ENCODE measurements around the gene SERPIND1.

Gene SERPIND1

DNA sequence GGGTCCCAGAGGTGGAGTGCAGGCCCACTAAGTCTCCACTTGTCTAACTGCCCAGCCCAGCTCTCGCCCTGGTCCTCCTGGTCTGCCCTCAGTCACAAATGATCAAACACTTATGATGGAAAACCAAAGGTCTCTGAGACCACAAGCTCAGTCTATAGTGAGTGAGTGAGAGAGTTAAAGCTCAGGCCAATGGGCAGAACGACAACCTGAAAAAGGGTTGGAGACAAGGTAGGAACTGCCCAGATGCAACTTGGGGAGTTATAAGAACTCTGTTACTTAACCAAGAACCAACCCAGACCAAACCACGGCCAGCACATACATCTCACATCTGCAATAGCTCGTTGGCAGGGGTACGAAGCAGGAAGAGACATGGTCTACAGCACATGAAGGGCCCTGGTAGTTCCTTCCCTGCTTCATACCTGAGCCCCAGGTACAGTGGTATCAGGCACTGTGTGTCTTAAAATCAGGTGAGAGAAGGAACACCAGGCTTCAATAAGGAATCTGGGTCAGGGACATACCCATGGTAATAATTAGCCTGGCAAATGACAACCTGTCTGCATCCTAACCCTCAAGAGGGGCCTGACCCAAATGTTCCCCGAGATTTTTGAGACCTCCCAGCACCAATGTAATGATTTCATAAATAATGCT, 35.7 kb downstream of the SERPIND1 start:
- no peaks in the 10 kb centered on the region for H3K79me2 ChIP-seq (ENCODE audit: control insufficient read depth, low read length)
- H3K4me1 ChIP-seq (ENCODE audit: control insufficient read depth, low read length) = no peaks in the 10 kb centered on the region
- no peaks in the 10 kb centered on the region for H3K9me2 ChIP-seq (replicated peaks; ENCODE audit: control insufficient read depth, low read length)
- H3K27me3 ChIP-seq (ENCODE audit: control insufficient read depth, low read length) = no peaks in the 10 kb centered on the region
- no peak overlapping the region for H3K27ac ChIP-seq (ENCODE audit: low read depth, low read length)
- H3K4me3 ChIP-seq (ENCODE audit: low read length) = no peak overlapping the region
- no peak overlapping the region for H3K4me2 ChIP-seq (ENCODE audit: low read length)
- H4K20me1 ChIP-seq (ENCODE audit: control insufficient read depth, insufficient read depth, low read depth, low read length) = no peaks in the 10 kb centered on the region
- peaks cover 63% of the 10 kb centered on the region for H3K36me3 ChIP-seq (ENCODE audit: control insufficient read depth, low read length)
- no peaks in the 10 kb centered on the region for H3K9me3 ChIP-seq (ENCODE audit: control insufficient read depth, insufficient read depth, low read length)
- TF ChIP-seq, protein P1, sequence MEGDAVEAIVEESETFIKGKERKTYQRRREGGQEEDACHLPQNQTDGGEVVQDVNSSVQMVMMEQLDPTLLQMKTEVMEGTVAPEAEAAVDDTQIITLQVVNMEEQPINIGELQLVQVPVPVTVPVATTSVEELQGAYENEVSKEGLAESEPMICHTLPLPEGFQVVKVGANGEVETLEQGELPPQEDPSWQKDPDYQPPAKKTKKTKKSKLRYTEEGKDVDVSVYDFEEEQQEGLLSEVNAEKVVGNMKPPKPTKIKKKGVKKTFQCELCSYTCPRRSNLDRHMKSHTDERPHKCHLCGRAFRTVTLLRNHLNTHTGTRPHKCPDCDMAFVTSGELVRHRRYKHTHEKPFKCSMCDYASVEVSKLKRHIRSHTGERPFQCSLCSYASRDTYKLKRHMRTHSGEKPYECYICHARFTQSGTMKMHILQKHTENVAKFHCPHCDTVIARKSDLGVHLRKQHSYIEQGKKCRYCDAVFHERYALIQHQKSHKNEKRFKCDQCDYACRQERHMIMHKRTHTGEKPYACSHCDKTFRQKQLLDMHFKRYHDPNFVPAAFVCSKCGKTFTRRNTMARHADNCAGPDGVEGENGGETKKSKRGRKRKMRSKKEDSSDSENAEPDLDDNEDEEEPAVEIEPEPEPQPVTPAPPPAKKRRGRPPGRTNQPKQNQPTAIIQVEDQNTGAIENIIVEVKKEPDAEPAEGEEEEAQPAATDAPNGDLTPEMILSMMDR (IDR thresholded peaks at IDR 0.05; ENCODE audit: low read depth, low read length, poor library complexity, severe bottlenecking) = no peak
- no peak for TF ChIP-seq EZH2phosphoT487 (IDR thresholded peaks at IDR 0.05; ENCODE audit: borderline replicate concordance, low read length)
- H3F3A ChIP-seq (ENCODE audit: control insufficient read depth, insufficient read depth) = no peaks in the 10 kb centered on the region

- TF ChIP-seq EZH2phosphoT487 (IDR thresholded peaks at IDR 0.05; ENCODE audit: borderline replicate concordance, low read length) = no peak
- TF ChIP-seq, protein P1 (IDR thresholded peaks at IDR 0.05; ENCODE audit: low read depth, low read length, poor library complexity, severe bottlenecking) = no peak
- Histone ChIP-seq H3K27me3 (ENCODE audit: control insufficient read depth, low read length) (no peaks in the 10 kb centered on the region), H3K9me2 (replicated peaks; ENCODE audit: control insufficient read depth, low read length) (no peaks in the 10 kb centered on the region), H3K36me3 (ENCODE audit: control insufficient read depth, low read length) (peaks cover 55% of the 10 kb centered on the region), H3K4me3 (ENCODE audit: low read length) (no peak overlapping the region), H3K4me2 (ENCODE audit: low read length) (no peak overlapping the region), H3K4me1 (ENCODE audit: control insufficient read depth, low read length) (no peaks in the 10 kb centered on the region), H3K79me2 (ENCODE audit: control insufficient read depth, low read length) (no peaks in the 10 kb centered on the region), H3F3A (ENCODE audit: control insufficient read depth, insufficient read depth) (no peaks in the 10 kb centered on the region), H3K27ac (ENCODE audit: low read depth, low read length) (no peak overlapping the region), H3K9me3 (ENCODE audit: control insufficient read depth, insufficient read depth, low read length) (no peaks in the 10 kb centered on the region), H4K20me1 (ENCODE audit: control insufficient read depth, insufficient read depth, low read depth, low read length) (no peaks in the 10 kb centered on the region)
Observed at GRCh38 chr22:20810645-20811044, 36.7 kb downstream of the SERPIND1 start.

DNA sequence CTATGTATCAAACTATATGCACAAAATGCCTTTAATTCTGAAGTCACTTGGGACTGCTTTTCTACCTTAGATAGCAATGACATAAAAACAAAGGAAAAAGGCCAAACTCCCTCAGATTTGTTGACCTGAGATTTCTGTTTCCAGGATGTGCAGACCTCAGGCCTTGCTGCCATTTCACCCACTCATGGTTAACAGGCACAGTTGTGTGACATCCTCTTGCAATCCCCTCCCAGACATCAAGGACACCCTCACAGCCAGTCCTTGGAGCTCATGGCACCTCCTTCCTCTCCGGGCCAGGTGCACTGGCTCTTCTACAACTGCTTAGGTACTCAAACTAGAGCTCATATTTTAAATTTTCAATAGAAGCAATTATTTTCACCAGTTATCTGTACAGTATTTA, 37.3 kb downstream of the SERPIND1 start:
- no peaks in the 10 kb centered on the region for H3K79me2 ChIP-seq (ENCODE audit: control insufficient read depth, low read length)
- H3K27me3 ChIP-seq (ENCODE audit: control insufficient read depth, low read length) = no peaks in the 10 kb centered on the region
- TF ChIP-seq, protein P1 (IDR thresholded peaks at IDR 0.05; ENCODE audit: low read depth, low read length, poor library complexity, severe bottlenecking) = no peak
- no peak for TF ChIP-seq EZH2phosphoT487 (IDR thresholded peaks at IDR 0.05; ENCODE audit: borderline replicate concordance, low read length)
- no peaks in the 10 kb centered on the region for H4K20me1 ChIP-seq (ENCODE audit: control insufficient read depth, insufficient read depth, low read depth, low read length)
- no peaks in the 10 kb centered on the region for H3K9me2 ChIP-seq (replicated peaks; ENCODE audit: control insufficient read depth, low read length)
- peaks cover 51% of the 10 kb centered on the region for H3K36me3 ChIP-seq (ENCODE audit: control insufficient read depth, low read length)
- H3K9me3 ChIP-seq (ENCODE audit: control insufficient read depth, insufficient read depth, low read length) = no peaks in the 10 kb centered on the region
- no peaks in the 10 kb centered on the region for H3K4me1 ChIP-seq (ENCODE audit: control insufficient read depth, low read length)
- no peak overlapping the region for H3K4me2 ChIP-seq (ENCODE audit: low read length)
- no peaks in the 10 kb centered on the region for H3F3A ChIP-seq (ENCODE audit: control insufficient read depth, insufficient read depth)
- H3K27ac ChIP-seq (ENCODE audit: low read depth, low read length) = no peak overlapping the region
- H3K4me3 ChIP-seq (ENCODE audit: low read length) = no peak overlapping the region

All from DOHH2 (cell line).